Measurements from ENCODE around the gene PLK5.

Gene PLK5

GRCh38 chr19:1495051-1495798 is 28.7 kb upstream of the PLK5 start:
- TF ChIP-seq EZH2 (IDR thresholded peaks at IDR 0.05; ENCODE audit: borderline replicate concordance, low read length), result no peak
- no peak for TF ChIP-seq CTCF (IDR thresholded peaks at IDR 0.05; ENCODE audit: low read length)
- no peak overlapping the region for H3K4me3 ChIP-seq (ENCODE audit: low read depth, low read length, poor library complexity, severe bottlenecking)
- H3K4me2 ChIP-seq (ENCODE audit: low read length), result no peak overlapping the region
- peaks cover 3% of the 10 kb centered on the region for H3K4me1 ChIP-seq (ENCODE audit: insufficient read depth, low read length, severe bottlenecking)
- H3K9ac ChIP-seq (ENCODE audit: low read length), result no peak overlapping the region
- H3K9me2 ChIP-seq (ENCODE audit: low read depth, low read length), result no peaks in the 10 kb centered on the region
- no peaks in the 10 kb centered on the region for H3K9me3 ChIP-seq (ENCODE audit: low read length)
- no peaks in the 10 kb centered on the region for H3K36me3 ChIP-seq (ENCODE audit: insufficient read depth, low read length)
- no peaks in the 10 kb centered on the region for H4K20me1 ChIP-seq (ENCODE audit: insufficient read depth, low read length)
- no peak overlapping the region for H2AFZ ChIP-seq (ENCODE audit: low read length)
- no peak overlapping the region for H3K27ac ChIP-seq (ENCODE audit: low read depth, low read length, poor library complexity, severe bottlenecking)
- no peaks in the 10 kb centered on the region for H3K27me3 ChIP-seq (ENCODE audit: insufficient read depth, low read length)
- no peaks in the 10 kb centered on the region for H3F3A ChIP-seq (ENCODE audit: insufficient read depth, low read length)
- no peaks in the 10 kb centered on the region for H3K79me2 ChIP-seq (ENCODE audit: insufficient read depth, low read length)

GRCh38 chr19:1495799-1496713 is 27.8 kb upstream of the PLK5 start:
- no peaks in the 10 kb centered on the region for H3K36me3 ChIP-seq (ENCODE audit: insufficient read depth, low read length)
- H3K27ac ChIP-seq (ENCODE audit: low read depth, low read length, poor library complexity, severe bottlenecking), result no peak overlapping the region
- H2AFZ ChIP-seq (ENCODE audit: low read length), result no peak overlapping the region
- TF ChIP-seq CTCF (IDR thresholded peaks at IDR 0.05; ENCODE audit: low read length) (no peak), EZH2 (IDR thresholded peaks at IDR 0.05; ENCODE audit: borderline replicate concordance, low read length) (no peak)
- no peaks in the 10 kb centered on the region for H3K4me1 ChIP-seq (ENCODE audit: insufficient read depth, low read length, severe bottlenecking)
- H3K9ac ChIP-seq (ENCODE audit: low read length), result no peak overlapping the region
- no peak overlapping the region for H3K4me3 ChIP-seq (ENCODE audit: low read depth, low read length, poor library complexity, severe bottlenecking)
- H3K27me3 ChIP-seq (ENCODE audit: insufficient read depth, low read length), result no peaks in the 10 kb centered on the region
- H3F3A ChIP-seq (ENCODE audit: insufficient read depth, low read length), result no peaks in the 10 kb centered on the region
- H3K4me2 ChIP-seq (ENCODE audit: low read length), result no peak overlapping the region
- no peaks in the 10 kb centered on the region for H3K9me2 ChIP-seq (ENCODE audit: low read depth, low read length)
- no peaks in the 10 kb centered on the region for H4K20me1 ChIP-seq (ENCODE audit: insufficient read depth, low read length)
- no peaks in the 10 kb centered on the region for H3K79me2 ChIP-seq (ENCODE audit: insufficient read depth, low read length)
- no peaks in the 10 kb centered on the region for H3K9me3 ChIP-seq (ENCODE audit: low read length)

- H3K79me2 ChIP-seq (ENCODE audit: insufficient read depth, low read length), result no peaks in the 10 kb centered on the region
- H3K9ac ChIP-seq (ENCODE audit: low read length), result no peak overlapping the region
- H3K4me3 ChIP-seq (ENCODE audit: low read depth, low read length, poor library complexity, severe bottlenecking), result no peak overlapping the region
- no peak overlapping the region for H3K27ac ChIP-seq (ENCODE audit: low read depth, low read length, poor library complexity, severe bottlenecking)
- H3K27me3 ChIP-seq (ENCODE audit: insufficient read depth, low read length), result no peaks in the 10 kb centered on the region
- no peak overlapping the region for H2AFZ ChIP-seq (ENCODE audit: low read length)
- no peaks in the 10 kb centered on the region for H3F3A ChIP-seq (ENCODE audit: insufficient read depth, low read length)
- TF ChIP-seq EZH2 (IDR thresholded peaks at IDR 0.05; ENCODE audit: borderline replicate concordance, low read length) (no peak), CTCF (IDR thresholded peaks at IDR 0.05; ENCODE audit: low read length) (no peak)
- H3K9me2 ChIP-seq (ENCODE audit: low read depth, low read length), result no peaks in the 10 kb centered on the region
- H4K20me1 ChIP-seq (ENCODE audit: insufficient read depth, low read length), result no peaks in the 10 kb centered on the region
- H3K4me1 ChIP-seq (ENCODE audit: insufficient read depth, low read length, severe bottlenecking), result no peaks in the 10 kb centered on the region
- H3K4me2 ChIP-seq (ENCODE audit: low read length), result no peak overlapping the region
- no peaks in the 10 kb centered on the region for H3K9me3 ChIP-seq (ENCODE audit: low read length)
- H3K36me3 ChIP-seq (ENCODE audit: insufficient read depth, low read length), result no peaks in the 10 kb centered on the region
Observed at GRCh38 chr19:1496714-1497577, 26.9 kb upstream of the PLK5 start.

All from OCI-LY1 (cell line).